ENCODE results near the gene LVRN.

Gene LVRN

DNA sequence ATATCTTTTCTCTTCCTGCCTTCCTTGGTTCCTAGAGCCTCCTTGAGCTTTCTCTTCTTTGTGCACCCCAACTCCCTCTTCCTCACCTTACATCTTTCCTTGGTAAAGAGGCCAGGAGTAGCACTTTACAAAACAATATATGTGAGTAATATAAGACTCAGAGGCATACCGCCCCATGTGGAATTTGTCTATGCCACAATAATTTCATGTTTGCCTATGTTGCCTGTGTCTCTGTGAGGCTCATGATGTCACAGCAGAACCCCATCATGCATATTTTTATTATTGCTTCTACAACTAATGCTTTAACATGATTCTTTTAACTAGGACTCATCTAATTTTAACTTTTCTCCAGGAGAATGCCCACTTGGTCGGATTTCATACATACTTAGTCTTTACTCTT lies 15.0 kb upstream of the LVRN start:
- no peak overlapping the region for H3K4me3 ChIP-seq (ENCODE audit: low read depth, low read length)
- TF ChIP-seq, protein P1, sequence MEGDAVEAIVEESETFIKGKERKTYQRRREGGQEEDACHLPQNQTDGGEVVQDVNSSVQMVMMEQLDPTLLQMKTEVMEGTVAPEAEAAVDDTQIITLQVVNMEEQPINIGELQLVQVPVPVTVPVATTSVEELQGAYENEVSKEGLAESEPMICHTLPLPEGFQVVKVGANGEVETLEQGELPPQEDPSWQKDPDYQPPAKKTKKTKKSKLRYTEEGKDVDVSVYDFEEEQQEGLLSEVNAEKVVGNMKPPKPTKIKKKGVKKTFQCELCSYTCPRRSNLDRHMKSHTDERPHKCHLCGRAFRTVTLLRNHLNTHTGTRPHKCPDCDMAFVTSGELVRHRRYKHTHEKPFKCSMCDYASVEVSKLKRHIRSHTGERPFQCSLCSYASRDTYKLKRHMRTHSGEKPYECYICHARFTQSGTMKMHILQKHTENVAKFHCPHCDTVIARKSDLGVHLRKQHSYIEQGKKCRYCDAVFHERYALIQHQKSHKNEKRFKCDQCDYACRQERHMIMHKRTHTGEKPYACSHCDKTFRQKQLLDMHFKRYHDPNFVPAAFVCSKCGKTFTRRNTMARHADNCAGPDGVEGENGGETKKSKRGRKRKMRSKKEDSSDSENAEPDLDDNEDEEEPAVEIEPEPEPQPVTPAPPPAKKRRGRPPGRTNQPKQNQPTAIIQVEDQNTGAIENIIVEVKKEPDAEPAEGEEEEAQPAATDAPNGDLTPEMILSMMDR (IDR thresholded peaks at IDR 0.05; ENCODE audit: low read depth, low read length), result no peak

DNA sequence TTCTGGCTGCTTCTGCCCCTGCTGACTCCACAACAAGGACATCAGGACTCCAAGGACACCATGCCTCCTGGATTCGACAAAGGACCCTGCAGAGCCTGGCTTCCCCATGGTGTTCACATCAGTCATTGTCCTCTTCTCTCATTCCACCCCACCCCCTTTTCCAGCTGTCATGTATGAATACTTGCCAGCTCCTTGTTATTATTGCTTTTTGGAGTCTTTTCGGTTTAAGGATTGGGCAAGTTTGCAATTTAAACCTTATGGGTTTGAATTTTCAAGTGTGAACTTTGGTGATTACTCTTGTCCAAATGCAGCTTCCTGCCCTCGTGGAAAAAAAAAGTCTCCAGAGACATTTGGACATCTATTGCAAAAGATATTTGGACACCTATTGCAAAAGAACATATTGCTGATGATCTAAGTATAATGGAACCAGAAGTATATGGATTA lies 14.2 kb upstream of the LVRN start:
- TF ChIP-seq, protein P1 (IDR thresholded peaks at IDR 0.05; ENCODE audit: low read depth, low read length), result no peak

DNA sequence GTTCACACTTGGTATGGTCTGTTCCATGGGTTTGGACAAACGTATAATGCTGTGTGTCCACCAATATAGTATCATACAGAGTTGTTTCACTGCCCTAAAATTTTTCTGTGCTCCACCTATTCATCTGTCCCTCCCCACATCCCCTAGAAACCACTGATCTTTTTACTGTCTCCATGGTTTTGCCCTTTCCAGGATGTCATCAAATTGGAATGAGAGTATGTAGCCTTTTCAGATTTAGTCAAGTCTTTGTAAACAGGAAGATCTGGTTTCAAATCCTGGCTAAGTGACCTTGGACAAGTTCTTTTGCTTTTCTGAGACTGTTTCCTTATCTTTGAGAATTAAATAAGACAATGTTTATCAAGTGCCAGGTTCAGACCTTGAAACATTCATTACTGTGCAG lies 13.2 kb upstream of the LVRN start:
- no peak overlapping the region for H3K4me3 ChIP-seq (ENCODE audit: low read depth, low read length)
- TF ChIP-seq, protein P1 (IDR thresholded peaks at IDR 0.05; ENCODE audit: low read depth, low read length), result no peak

More for the DNA sequence above, 14.2 kb upstream of the LVRN start:
- no peak overlapping the region for H3K4me3 ChIP-seq (ENCODE audit: low read depth, low read length)

DNA sequence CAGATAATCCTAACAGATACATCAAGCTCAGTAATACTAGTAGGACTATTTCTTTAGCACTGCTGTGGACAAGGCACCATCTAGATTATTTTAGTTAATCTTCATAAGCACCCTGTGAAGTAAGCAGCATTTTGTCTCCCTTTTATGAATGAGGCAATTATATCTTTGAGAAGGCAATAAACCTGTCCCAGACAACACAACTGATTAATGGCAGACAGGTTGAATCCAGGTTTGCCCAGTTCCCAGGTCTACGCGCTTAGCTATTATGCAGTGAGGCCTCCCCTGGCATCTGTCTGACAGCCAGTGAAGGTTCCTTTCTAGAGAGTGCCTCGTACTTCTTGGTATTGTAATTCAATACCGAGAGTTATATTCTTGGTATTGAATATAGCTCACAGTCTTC lies 9.7 kb upstream of the LVRN start:
- TF ChIP-seq, protein P1 (IDR thresholded peaks at IDR 0.05; ENCODE audit: low read depth, low read length), result no peak
- H3K4me3 ChIP-seq (ENCODE audit: low read depth, low read length), result no peak overlapping the region

DNA sequence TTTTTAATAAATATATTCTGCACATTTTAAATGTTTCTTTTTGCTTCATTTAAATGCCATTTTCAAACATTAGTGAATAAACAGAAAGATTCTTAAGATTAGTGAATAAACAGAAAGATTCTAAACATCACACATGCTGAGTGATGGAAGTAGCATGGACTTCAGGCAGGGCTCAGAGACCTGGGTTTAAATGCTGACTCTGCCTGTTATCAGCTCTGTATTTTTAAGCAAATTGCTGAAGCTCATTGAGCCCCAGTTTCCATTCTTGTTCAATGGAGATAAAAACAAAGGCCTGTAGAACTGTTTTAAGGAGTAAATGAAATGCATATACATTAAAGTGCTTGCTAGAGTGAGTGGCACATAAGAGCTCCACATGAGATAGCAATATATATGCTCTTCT lies 8.1 kb upstream of the LVRN start:
- H3K4me3 ChIP-seq (ENCODE audit: low read depth, low read length), result no peak overlapping the region
- TF ChIP-seq, protein P1 (IDR thresholded peaks at IDR 0.05; ENCODE audit: low read depth, low read length), result no peak

DNA sequence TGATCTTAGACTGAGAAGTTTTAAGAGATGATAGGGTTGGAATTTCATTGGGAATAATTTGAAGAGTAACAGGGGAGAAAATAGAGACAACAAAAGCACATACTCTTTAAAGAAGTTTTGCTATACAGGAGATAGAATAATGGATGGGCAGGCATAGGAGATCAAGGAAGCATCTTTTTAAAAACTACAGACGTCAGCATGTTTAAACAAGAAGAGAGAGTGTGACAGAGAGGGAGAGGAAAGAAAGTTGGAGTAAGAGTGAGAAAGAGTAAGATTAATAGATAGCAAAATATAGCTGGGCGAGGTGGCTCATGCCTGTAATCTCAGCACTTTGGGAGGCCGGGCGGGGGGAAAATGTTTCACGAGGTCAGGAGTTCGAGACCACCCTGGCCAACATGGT lies 5.3 kb upstream of the LVRN start:
- H3K4me3 ChIP-seq (ENCODE audit: low read depth, low read length), result no peak overlapping the region
- TF ChIP-seq, protein P1 (IDR thresholded peaks at IDR 0.05; ENCODE audit: low read depth, low read length), result no peak

DNA sequence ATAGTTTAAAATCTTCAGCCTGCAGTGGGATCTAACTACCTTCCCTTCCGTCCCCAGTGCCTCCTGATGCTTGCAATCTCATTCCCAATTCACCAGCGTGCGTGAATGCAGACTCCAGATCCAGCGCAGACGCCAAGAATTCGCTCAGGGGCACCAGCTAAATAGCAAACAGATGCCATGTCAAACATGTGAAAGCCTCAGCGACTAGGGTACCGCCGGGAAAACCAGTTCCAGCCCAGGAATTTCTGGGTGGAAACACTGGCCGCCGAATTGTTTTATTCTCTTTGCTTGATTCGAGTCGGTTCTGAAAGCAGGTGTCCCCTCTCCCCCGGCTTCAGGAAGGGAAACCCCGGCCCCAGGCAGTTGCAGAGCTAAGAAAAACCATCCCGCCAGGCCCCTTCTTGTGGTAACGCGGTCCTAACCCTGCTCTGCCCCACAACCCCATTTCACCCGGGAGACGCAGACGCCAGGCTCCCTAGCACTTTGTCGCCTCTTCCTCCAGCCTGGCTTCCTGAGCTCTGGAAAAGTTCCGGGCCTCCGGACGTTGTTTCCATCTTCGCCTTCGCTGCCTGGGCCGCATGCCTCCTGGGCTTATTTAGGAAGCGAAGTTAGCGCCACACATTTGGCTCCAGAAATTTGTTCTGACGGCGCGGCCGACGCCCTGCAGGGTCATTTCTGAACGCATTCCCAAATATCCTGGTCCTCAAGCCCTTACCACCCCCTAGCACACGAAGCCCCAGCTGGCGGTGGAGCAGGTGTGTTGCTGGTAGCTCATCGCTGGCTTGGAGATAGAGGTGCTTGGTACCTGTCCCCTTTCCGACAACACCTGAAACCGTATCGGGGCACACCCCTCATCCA lies 665 bp upstream of the LVRN start:
- TF ChIP-seq, protein P1 (IDR thresholded peaks at IDR 0.05; ENCODE audit: low read depth, low read length), result no peak
- no peak overlapping the region for H3K4me3 ChIP-seq (ENCODE audit: low read depth, low read length)

Data from WI38 (cell line).